CD4-positive, alpha-beta T cell treated with Interleukin-4 for 4 hours (primary cell): ENCODE data around the gene CYP26B1.

Source experiments
- DNase-seq: peaks from one replicate; pipeline ENCODE4 v3.0.0-alpha.2; 2020

The CYP26B1 gene

GRCh38 chr2:72080286-72081145 is 67.1 kb downstream of the CYP26B1 start:
- DNase-seq: no peak
